Measurements from ENCODE around the gene ACSL3. TPM values are rescaled to one million over a fixed set of nuclear protein-coding genes. Genes with fewer than 3 reads are reported as not detected.

Gene ACSL3
- total RNA-seq, 1 experiment from 2014 or later, result 100 TPM

DNA sequence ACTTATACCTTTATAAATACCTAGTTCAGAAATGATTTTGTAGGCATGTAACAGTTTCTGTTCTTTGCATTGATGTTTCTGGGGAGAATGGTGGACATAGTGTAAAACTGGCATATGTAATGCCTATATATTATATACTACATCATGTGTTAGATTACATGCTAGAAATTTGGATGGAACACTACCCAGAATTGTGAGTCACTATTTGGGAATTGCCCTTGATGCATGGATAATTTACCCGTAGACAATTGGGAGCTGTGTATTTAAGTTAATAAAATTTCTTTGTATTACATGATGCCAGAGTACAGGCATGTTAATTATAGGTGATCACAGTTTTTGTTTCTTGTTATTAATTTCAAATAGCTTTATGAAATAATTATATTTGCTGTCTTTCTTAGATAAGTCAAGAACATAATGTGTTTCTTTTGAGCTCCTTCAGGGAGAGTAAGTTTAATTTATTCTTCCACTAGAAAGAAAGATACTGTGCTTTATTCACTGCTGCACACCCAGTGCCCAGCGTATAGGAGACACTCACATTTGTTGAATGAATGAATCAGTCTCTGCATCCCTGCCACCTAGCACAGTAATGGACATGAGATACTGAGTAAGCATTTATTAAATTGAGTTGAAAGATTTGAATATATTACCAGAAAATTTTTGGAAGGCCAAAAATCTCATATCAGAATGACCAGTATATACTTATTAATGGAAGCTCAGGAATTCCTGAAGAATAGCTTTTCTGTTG is 16.9 kb downstream of the ACSL3 start:
- CTCF ChIA-PET, result no interaction called here
- DNase-seq (ENCODE audit: low spot score), result no peak
- Mint-ChIP-seq H3K4me3 (no peak overlapping the region), H3K4me1 (peaks cover 21% of the 10 kb centered on the region), H3K27me3 (ENCODE audit: low read depth) (no peaks in the 10 kb centered on the region), H3K36me3 (peaks cover 16% of the 10 kb centered on the region), H3K27ac (peak overlapping the region; percentile 51; the same call in 1 of the 2 replicates), H3K9me3 (peaks cover 13% of the 10 kb centered on the region; the same call in 1 of the 2 replicates)
- POLR2A ChIA-PET, result interaction anchor here (0.9 kb wide), 1 partner anchor 16 kb away, joined by 3 read pairs; the partner anchor contains the start of gene ACSL3
- ATAC-seq, result no peak
- TF ChIP-seq, protein P1, sequence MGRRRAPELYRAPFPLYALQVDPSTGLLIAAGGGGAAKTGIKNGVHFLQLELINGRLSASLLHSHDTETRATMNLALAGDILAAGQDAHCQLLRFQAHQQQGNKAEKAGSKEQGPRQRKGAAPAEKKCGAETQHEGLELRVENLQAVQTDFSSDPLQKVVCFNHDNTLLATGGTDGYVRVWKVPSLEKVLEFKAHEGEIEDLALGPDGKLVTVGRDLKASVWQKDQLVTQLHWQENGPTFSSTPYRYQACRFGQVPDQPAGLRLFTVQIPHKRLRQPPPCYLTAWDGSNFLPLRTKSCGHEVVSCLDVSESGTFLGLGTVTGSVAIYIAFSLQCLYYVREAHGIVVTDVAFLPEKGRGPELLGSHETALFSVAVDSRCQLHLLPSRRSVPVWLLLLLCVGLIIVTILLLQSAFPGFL (CRISPR knock-in tag; IDR thresholded peaks at IDR 0.05; ENCODE audit: borderline replicate concordance), result no peak
- TF ChIP-seq, protein P2, sequence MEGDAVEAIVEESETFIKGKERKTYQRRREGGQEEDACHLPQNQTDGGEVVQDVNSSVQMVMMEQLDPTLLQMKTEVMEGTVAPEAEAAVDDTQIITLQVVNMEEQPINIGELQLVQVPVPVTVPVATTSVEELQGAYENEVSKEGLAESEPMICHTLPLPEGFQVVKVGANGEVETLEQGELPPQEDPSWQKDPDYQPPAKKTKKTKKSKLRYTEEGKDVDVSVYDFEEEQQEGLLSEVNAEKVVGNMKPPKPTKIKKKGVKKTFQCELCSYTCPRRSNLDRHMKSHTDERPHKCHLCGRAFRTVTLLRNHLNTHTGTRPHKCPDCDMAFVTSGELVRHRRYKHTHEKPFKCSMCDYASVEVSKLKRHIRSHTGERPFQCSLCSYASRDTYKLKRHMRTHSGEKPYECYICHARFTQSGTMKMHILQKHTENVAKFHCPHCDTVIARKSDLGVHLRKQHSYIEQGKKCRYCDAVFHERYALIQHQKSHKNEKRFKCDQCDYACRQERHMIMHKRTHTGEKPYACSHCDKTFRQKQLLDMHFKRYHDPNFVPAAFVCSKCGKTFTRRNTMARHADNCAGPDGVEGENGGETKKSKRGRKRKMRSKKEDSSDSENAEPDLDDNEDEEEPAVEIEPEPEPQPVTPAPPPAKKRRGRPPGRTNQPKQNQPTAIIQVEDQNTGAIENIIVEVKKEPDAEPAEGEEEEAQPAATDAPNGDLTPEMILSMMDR (IDR thresholded peaks at IDR 0.05), result no peak
- TF ChIP-seq, protein P3, sequence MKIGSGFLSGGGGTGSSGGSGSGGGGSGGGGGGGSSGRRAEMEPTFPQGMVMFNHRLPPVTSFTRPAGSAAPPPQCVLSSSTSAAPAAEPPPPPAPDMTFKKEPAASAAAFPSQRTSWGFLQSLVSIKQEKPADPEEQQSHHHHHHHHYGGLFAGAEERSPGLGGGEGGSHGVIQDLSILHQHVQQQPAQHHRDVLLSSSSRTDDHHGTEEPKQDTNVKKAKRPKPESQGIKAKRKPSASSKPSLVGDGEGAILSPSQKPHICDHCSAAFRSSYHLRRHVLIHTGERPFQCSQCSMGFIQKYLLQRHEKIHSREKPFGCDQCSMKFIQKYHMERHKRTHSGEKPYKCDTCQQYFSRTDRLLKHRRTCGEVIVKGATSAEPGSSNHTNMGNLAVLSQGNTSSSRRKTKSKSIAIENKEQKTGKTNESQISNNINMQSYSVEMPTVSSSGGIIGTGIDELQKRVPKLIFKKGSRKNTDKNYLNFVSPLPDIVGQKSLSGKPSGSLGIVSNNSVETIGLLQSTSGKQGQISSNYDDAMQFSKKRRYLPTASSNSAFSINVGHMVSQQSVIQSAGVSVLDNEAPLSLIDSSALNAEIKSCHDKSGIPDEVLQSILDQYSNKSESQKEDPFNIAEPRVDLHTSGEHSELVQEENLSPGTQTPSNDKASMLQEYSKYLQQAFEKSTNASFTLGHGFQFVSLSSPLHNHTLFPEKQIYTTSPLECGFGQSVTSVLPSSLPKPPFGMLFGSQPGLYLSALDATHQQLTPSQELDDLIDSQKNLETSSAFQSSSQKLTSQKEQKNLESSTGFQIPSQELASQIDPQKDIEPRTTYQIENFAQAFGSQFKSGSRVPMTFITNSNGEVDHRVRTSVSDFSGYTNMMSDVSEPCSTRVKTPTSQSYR (CRISPR knock-in tag; IDR thresholded peaks at IDR 0.05), result no peak
- TF ChIP-seq FOXP1 (CRISPR knock-in tag; IDR thresholded peaks at IDR 0.05; ENCODE audit: borderline replicate concordance) (no peak), ZNF396 (CRISPR knock-in tag; IDR thresholded peaks at IDR 0.05; ENCODE audit: borderline replicate concordance) (no peak), RELA (CRISPR knock-in tag; IDR thresholded peaks at IDR 0.05; ENCODE audit: borderline replicate concordance) (no peak), SMAD4 (CRISPR knock-in tag; IDR thresholded peaks at IDR 0.05) (no peak), HMGA2 (CRISPR knock-in tag; IDR thresholded peaks at IDR 0.05) (no peak), NFATC4 (CRISPR knock-in tag; IDR thresholded peaks at IDR 0.05) (no peak), NR1H2 (CRISPR knock-in tag; IDR thresholded peaks at IDR 0.05) (no peak)
- TF ChIP-seq, protein P4, sequence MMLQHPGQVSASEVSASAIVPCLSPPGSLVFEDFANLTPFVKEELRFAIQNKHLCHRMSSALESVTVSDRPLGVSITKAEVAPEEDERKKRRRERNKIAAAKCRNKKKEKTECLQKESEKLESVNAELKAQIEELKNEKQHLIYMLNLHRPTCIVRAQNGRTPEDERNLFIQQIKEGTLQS (CRISPR knock-in tag; conservative IDR thresholded peaks at IDR 0.05), result no peak
- TF ChIP-seq, protein P5, sequence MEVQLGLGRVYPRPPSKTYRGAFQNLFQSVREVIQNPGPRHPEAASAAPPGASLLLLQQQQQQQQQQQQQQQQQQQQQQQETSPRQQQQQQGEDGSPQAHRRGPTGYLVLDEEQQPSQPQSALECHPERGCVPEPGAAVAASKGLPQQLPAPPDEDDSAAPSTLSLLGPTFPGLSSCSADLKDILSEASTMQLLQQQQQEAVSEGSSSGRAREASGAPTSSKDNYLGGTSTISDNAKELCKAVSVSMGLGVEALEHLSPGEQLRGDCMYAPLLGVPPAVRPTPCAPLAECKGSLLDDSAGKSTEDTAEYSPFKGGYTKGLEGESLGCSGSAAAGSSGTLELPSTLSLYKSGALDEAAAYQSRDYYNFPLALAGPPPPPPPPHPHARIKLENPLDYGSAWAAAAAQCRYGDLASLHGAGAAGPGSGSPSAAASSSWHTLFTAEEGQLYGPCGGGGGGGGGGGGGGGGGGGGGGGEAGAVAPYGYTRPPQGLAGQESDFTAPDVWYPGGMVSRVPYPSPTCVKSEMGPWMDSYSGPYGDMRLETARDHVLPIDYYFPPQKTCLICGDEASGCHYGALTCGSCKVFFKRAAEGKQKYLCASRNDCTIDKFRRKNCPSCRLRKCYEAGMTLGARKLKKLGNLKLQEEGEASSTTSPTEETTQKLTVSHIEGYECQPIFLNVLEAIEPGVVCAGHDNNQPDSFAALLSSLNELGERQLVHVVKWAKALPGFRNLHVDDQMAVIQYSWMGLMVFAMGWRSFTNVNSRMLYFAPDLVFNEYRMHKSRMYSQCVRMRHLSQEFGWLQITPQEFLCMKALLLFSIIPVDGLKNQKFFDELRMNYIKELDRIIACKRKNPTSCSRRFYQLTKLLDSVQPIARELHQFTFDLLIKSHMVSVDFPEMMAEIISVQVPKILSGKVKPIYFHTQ (CRISPR knock-in tag; IDR thresholded peaks at IDR 0.05), result no peak
- TF ChIP-seq, protein P6, sequence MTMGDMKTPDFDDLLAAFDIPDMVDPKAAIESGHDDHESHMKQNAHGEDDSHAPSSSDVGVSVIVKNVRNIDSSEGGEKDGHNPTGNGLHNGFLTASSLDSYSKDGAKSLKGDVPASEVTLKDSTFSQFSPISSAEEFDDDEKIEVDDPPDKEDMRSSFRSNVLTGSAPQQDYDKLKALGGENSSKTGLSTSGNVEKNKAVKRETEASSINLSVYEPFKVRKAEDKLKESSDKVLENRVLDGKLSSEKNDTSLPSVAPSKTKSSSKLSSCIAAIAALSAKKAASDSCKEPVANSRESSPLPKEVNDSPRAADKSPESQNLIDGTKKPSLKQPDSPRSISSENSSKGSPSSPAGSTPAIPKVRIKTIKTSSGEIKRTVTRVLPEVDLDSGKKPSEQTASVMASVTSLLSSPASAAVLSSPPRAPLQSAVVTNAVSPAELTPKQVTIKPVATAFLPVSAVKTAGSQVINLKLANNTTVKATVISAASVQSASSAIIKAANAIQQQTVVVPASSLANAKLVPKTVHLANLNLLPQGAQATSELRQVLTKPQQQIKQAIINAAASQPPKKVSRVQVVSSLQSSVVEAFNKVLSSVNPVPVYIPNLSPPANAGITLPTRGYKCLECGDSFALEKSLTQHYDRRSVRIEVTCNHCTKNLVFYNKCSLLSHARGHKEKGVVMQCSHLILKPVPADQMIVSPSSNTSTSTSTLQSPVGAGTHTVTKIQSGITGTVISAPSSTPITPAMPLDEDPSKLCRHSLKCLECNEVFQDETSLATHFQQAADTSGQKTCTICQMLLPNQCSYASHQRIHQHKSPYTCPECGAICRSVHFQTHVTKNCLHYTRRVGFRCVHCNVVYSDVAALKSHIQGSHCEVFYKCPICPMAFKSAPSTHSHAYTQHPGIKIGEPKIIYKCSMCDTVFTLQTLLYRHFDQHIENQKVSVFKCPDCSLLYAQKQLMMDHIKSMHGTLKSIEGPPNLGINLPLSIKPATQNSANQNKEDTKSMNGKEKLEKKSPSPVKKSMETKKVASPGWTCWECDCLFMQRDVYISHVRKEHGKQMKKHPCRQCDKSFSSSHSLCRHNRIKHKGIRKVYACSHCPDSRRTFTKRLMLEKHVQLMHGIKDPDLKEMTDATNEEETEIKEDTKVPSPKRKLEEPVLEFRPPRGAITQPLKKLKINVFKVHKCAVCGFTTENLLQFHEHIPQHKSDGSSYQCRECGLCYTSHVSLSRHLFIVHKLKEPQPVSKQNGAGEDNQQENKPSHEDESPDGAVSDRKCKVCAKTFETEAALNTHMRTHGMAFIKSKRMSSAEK (CRISPR knock-in tag; IDR thresholded peaks at IDR 0.05; ENCODE audit: borderline replicate concordance), result no peak
- TF ChIP-seq, protein P7, sequence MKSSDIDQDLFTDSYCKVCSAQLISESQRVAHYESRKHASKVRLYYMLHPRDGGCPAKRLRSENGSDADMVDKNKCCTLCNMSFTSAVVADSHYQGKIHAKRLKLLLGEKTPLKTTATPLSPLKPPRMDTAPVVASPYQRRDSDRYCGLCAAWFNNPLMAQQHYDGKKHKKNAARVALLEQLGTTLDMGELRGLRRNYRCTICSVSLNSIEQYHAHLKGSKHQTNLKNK (CRISPR knock-in tag; IDR thresholded peaks at IDR 0.05), result no peak

Data from WTC11 (cell line).